IMR-90 (cell line): ENCODE data around the gene AFAP1L2.

Experiments
- CTCF ChIP-seq: conservative IDR thresholded peaks from 2 replicates; pipeline ENCODE4 v1.5.1; 2012; ENCODE audit warnings: mild to moderate bottlenecking, low read depth, low read length, improper control_type of control experiment
- ELK1 ChIP-seq: fragments of 150-350 bp; IDR thresholded peaks from 2 replicates; pipeline ENCODE4 v1.6.1; 2016; ENCODE audit warnings: low read depth, mild to moderate bottlenecking, low read length, moderate library complexity, borderline replicate concordance
- RCOR1 ChIP-seq: IDR thresholded peaks from 2 replicates; pipeline ENCODE4 v1.6.1; 2012; ENCODE audit warnings: mild to moderate bottlenecking, low read length, improper control_type of control experiment; ENCODE audit not compliant: insufficient replicate concordance
- SMC3 ChIP-seq: fragments of 150-350 bp; IDR thresholded peaks from 2 replicates; pipeline ENCODE4 v1.6.1; 2016; ENCODE audit warnings: low read depth, mild to moderate bottlenecking, antibody characterized with exemption, low read length, moderate library complexity
- USF2 ChIP-seq: fragments of 150-350 bp; IDR thresholded peaks from 2 replicates; pipeline ENCODE4 v1.6.1; 2017; ENCODE audit warnings: mild to moderate bottlenecking, antibody characterized with exemption, low read length, low read depth

- no peak for TF ChIP-seq SMC3
- no peak for TF ChIP-seq CTCF
- no peak for TF ChIP-seq RCOR1
- no peak for TF ChIP-seq ELK1
- TF ChIP-seq USF2 = no peak
Measured at GRCh38 chr10:114385557-114385956, 18.7 kb downstream of the AFAP1L2 start.
